ENCODE measurements around the gene COMMD4. TPM values are rescaled to one million over a fixed set of nuclear protein-coding genes. Genes with fewer than 3 reads are reported as not detected.

Gene COMMD4
- total and polyA plus RNA-seq, 2 donors, result 99.0 to 106 TPM

- Histone ChIP-seq H3K27ac (ENCODE audit: low read depth in 1 of 2, low read length in 1 of 2) (no peak overlapping the region), H3K27me3 (ENCODE audit: control insufficient read depth in 2 of 2, insufficient read depth in 1 of 2, low read length in 1 of 2) (no peaks in the 10 kb centered on the region), H3K4me3 (ENCODE audit: low read length in 2 of 2) (no peak overlapping the region), H3K36me3 (ENCODE audit: control insufficient read depth in 2 of 2, insufficient read depth in 2 of 2, low read length in 1 of 2) (peaks cover 62 to 73% of the 10 kb centered on the region in 2 donors), H3K9me3 (ENCODE audit: control insufficient read depth in 2 of 2, insufficient read depth in 1 of 2, low read length in 1 of 2) (peaks cover 0 to 2% of the 10 kb centered on the region in 2 donors), H3K4me1 (ENCODE audit: control insufficient read depth in 2 of 2, insufficient read depth in 2 of 2, low read length in 2 of 2) (no peaks in the 10 kb centered on the region)
- WGBS, result 99% methylated on average over 10 of the region's 10 CpGs
- no peak for DNase-seq (ENCODE audit: low read depth in 6 of 9, low spot score in 9 of 9)
Observed at GRCh38 chr15:75358771-75359536, 23.1 kb downstream of the COMMD4 start.

- Histone ChIP-seq H3K27ac (ENCODE audit: low read depth in 1 of 2, low read length in 1 of 2) (no peak overlapping the region), H3K27me3 (ENCODE audit: control insufficient read depth in 2 of 2, insufficient read depth in 1 of 2, low read length in 1 of 2) (no peaks in the 10 kb centered on the region), H3K36me3 (ENCODE audit: control insufficient read depth in 2 of 2, insufficient read depth in 2 of 2, low read length in 1 of 2) (peaks cover 63 to 74% of the 10 kb centered on the region in 2 donors), H3K4me1 (ENCODE audit: control insufficient read depth in 2 of 2, insufficient read depth in 2 of 2, low read length in 2 of 2) (no peaks in the 10 kb centered on the region), H3K4me3 (ENCODE audit: low read length in 2 of 2) (no peak overlapping the region), H3K9me3 (ENCODE audit: control insufficient read depth in 2 of 2, insufficient read depth in 1 of 2, low read length in 1 of 2) (peaks cover 0 to 2% of the 10 kb centered on the region in 2 donors)
- 98% methylated on average over 15 of the region's 15 CpGs for WGBS
- DNase-seq (ENCODE audit: low read depth in 6 of 9, low spot score in 9 of 9), result no peak
Observed at GRCh38 chr15:75359537-75360250, 23.8 kb downstream of the COMMD4 start.

GRCh38 chr15:75360391-75360790 lies 24.5 kb downstream of the COMMD4 start:
- Histone ChIP-seq H3K27ac (ENCODE audit: low read depth in 1 of 2, low read length in 1 of 2) (no peak overlapping the region), H3K4me1 (ENCODE audit: control insufficient read depth in 2 of 2, insufficient read depth in 2 of 2, low read length in 2 of 2) (no peaks in the 10 kb centered on the region), H3K36me3 (ENCODE audit: control insufficient read depth in 2 of 2, insufficient read depth in 2 of 2, low read length in 1 of 2) (peaks cover 63 to 74% of the 10 kb centered on the region in 2 donors), H3K27me3 (ENCODE audit: control insufficient read depth in 2 of 2, insufficient read depth in 1 of 2, low read length in 1 of 2) (no peaks in the 10 kb centered on the region), H3K4me3 (ENCODE audit: low read length in 2 of 2) (no peak overlapping the region), H3K9me3 (ENCODE audit: control insufficient read depth in 2 of 2, insufficient read depth in 1 of 2, low read length in 1 of 2) (peaks cover 0 to 2% of the 10 kb centered on the region in 2 donors)
- no peak for DNase-seq (ENCODE audit: low read depth in 6 of 9, low spot score in 9 of 9)
- 82% methylated on average over 1 of the region's 1 CpG for WGBS

- WGBS, result 96% methylated on average over 7 of the region's 7 CpGs
- H3K27me3 ChIP-seq (ENCODE audit: control insufficient read depth in 2 of 2, insufficient read depth in 1 of 2, low read length in 1 of 2), result no peaks in the 10 kb centered on the region
- no peak overlapping the region for H3K27ac ChIP-seq (ENCODE audit: low read depth in 1 of 2, low read length in 1 of 2)
- no peak overlapping the region for H3K4me3 ChIP-seq (ENCODE audit: low read length in 2 of 2)
- peaks cover 0 to 2% of the 10 kb centered on the region in 2 donors for H3K9me3 ChIP-seq (ENCODE audit: control insufficient read depth in 2 of 2, insufficient read depth in 1 of 2, low read length in 1 of 2)
- no peaks in the 10 kb centered on the region for H3K4me1 ChIP-seq (ENCODE audit: control insufficient read depth in 2 of 2, insufficient read depth in 2 of 2, low read length in 2 of 2)
- peaks cover 63 to 70% of the 10 kb centered on the region in 2 donors for H3K36me3 ChIP-seq (ENCODE audit: control insufficient read depth in 2 of 2, insufficient read depth in 2 of 2, low read length in 1 of 2)
- DNase-seq (ENCODE audit: low read depth in 6 of 9, low spot score in 9 of 9), result no peak
Observed at GRCh38 chr15:75360856-75361255, 25.0 kb downstream of the COMMD4 start.

- 98% methylated on average over 10 of the region's 10 CpGs for WGBS
- no peaks in the 10 kb centered on the region for H3K27me3 ChIP-seq (ENCODE audit: control insufficient read depth in 2 of 2, insufficient read depth in 1 of 2, low read length in 1 of 2)
- no peak overlapping the region for H3K4me3 ChIP-seq (ENCODE audit: low read length in 2 of 2)
- DNase-seq (ENCODE audit: low read depth in 6 of 9, low spot score in 9 of 9), result no peak
- H3K4me1 ChIP-seq (ENCODE audit: control insufficient read depth in 2 of 2, insufficient read depth in 2 of 2, low read length in 2 of 2), result no peaks in the 10 kb centered on the region
- peaks cover 0 to 2% of the 10 kb centered on the region in 2 donors for H3K9me3 ChIP-seq (ENCODE audit: control insufficient read depth in 2 of 2, insufficient read depth in 1 of 2, low read length in 1 of 2)
- H3K27ac ChIP-seq (ENCODE audit: low read depth in 1 of 2, low read length in 1 of 2), result no peak overlapping the region
- H3K36me3 ChIP-seq (ENCODE audit: control insufficient read depth in 2 of 2, insufficient read depth in 2 of 2, low read length in 1 of 2), result peaks cover 63 to 70% of the 10 kb centered on the region in 2 donors
Observed at GRCh38 chr15:75361361-75361988, 25.6 kb downstream of the COMMD4 start.

- 97% methylated on average over 13 of the region's 13 CpGs for WGBS
- Histone ChIP-seq H3K9me3 (ENCODE audit: control insufficient read depth in 2 of 2, insufficient read depth in 1 of 2, low read length in 1 of 2) (no peaks in the 10 kb centered on the region), H3K4me3 (ENCODE audit: low read length in 2 of 2) (no peak overlapping the region), H3K27me3 (ENCODE audit: control insufficient read depth in 2 of 2, insufficient read depth in 1 of 2, low read length in 1 of 2) (no peaks in the 10 kb centered on the region), H3K36me3 (ENCODE audit: control insufficient read depth in 2 of 2, insufficient read depth in 2 of 2, low read length in 1 of 2) (peaks cover 66 to 70% of the 10 kb centered on the region in 2 donors), H3K4me1 (ENCODE audit: control insufficient read depth in 2 of 2, insufficient read depth in 2 of 2, low read length in 2 of 2) (peaks cover 0 to under 1% of the 10 kb centered on the region in 2 donors), H3K27ac (ENCODE audit: low read depth in 1 of 2, low read length in 1 of 2) (no peak overlapping the region)
- no peak for DNase-seq (ENCODE audit: low read depth in 6 of 9, low spot score in 9 of 9)
Observed at GRCh38 chr15:75361989-75362641, 26.3 kb downstream of the COMMD4 start.

- WGBS, result 98% methylated on average over 7 of the region's 7 CpGs
- Histone ChIP-seq H3K4me1 (ENCODE audit: control insufficient read depth in 2 of 2, insufficient read depth in 2 of 2, low read length in 2 of 2) (peaks cover 0 to 6% of the 10 kb centered on the region in 2 donors), H3K27ac (ENCODE audit: low read depth in 1 of 2, low read length in 1 of 2) (no peak overlapping the region), H3K4me3 (ENCODE audit: low read length in 2 of 2) (no peak overlapping the region), H3K27me3 (ENCODE audit: control insufficient read depth in 2 of 2, insufficient read depth in 1 of 2, low read length in 1 of 2) (no peaks in the 10 kb centered on the region), H3K9me3 (ENCODE audit: control insufficient read depth in 2 of 2, insufficient read depth in 1 of 2, low read length in 1 of 2) (no peaks in the 10 kb centered on the region), H3K36me3 (ENCODE audit: control insufficient read depth in 2 of 2, insufficient read depth in 2 of 2, low read length in 1 of 2) (peaks cover 66 to 70% of the 10 kb centered on the region in 2 donors)
- no peak for DNase-seq (ENCODE audit: low read depth in 6 of 9, low spot score in 9 of 9)
Observed at GRCh38 chr15:75362642-75363249, 26.9 kb downstream of the COMMD4 start.

- Histone ChIP-seq H3K36me3 (ENCODE audit: control insufficient read depth in 2 of 2, insufficient read depth in 2 of 2, low read length in 1 of 2) (peaks cover 58 to 60% of the 10 kb centered on the region in 2 donors), H3K4me1 (ENCODE audit: control insufficient read depth in 2 of 2, insufficient read depth in 2 of 2, low read length in 2 of 2) (peaks cover 0 to 11% of the 10 kb centered on the region in 2 donors), H3K4me3 (ENCODE audit: low read length in 2 of 2) (no peak overlapping the region), H3K9me3 (ENCODE audit: control insufficient read depth in 2 of 2, insufficient read depth in 1 of 2, low read length in 1 of 2) (no peaks in the 10 kb centered on the region), H3K27ac (ENCODE audit: low read depth in 1 of 2, low read length in 1 of 2) (no peak overlapping the region), H3K27me3 (ENCODE audit: control insufficient read depth in 2 of 2, insufficient read depth in 1 of 2, low read length in 1 of 2) (no peaks in the 10 kb centered on the region)
- DNase-seq (ENCODE audit: low read depth in 6 of 9, low spot score in 9 of 9), result no peak
- 99% methylated on average over 9 of the region's 9 CpGs for WGBS
Observed at GRCh38 chr15:75363786-75364185, 27.9 kb downstream of the COMMD4 start.
